Epithelial cell of proximal tubule (primary cell): ENCODE results near the gene GPR62. TPM values are rescaled to one million over a fixed set of nuclear protein-coding genes. Genes with fewer than 3 reads are reported as not detected.

Source experiments
- DNase-seq: peaks from one replicate; pipeline ENCODE4 v3.0.0-alpha.2; 2011; ENCODE audit warnings: low read depth
- H3K4me3 ChIP-seq: 2 replicates; pipeline ENCODE4 v1.5.1; 2011; ENCODE audit warnings: low read depth, mild to moderate bottlenecking, low read length
- total RNA-seq: library from RNA; depleted of rRNA; stranded (reverse); fragments of >200 nt; gene quantifications from 2 replicates; pipeline ENCODE4 v1.2.3, GENCODE V29; 2015
- TF ChIP-seq, protein P1 (sequence below): conservative IDR thresholded peaks from 2 replicates; pipeline ENCODE4 v1.5.1; 2012; ENCODE audit warnings: low read depth, mild to moderate bottlenecking, low read length

Gene GPR62
- total RNA-seq, 1 donor from 2014 or later: not detected

DNA sequence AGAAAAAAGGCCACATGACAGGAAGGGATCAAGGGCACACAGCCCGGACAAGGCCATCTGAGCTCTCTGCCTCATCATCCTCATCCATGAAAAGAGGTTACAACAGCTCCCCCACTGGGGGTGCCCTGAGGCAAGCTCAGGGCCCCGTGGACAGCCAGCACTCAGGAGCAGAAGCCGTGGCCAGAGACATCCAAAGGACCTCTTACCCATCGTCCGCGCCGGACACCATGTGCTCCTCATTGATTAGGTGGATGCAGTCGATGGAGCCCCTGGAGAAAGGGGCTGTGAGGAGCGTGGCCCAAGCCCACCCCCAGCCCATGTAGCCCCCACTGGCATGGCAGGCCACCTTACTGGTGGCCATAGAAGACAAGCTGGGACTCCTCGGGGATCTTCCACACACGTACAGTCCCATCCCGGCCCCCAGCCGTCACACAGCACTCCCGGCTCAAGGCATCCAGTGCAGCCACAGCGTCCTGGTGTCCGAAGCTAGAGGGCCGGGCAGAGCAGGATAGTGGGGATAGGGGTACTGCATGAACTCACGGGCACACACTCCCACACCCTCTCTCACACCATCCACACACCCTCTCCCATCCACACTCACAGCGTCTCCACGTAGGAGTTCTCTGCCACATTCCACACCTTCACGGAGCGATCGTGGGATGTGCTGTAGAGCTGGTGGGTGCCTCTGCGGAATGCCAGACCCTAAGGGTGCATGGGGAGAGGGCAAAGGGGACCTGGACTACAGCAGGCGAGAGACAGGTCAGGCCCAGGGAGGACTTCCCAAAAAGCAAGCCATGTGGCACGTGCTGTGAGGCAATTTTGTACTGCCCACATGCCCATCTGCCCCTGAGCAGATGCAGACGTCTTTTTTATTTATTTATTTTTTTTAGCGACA is 19.9 kb upstream of the GPR62 start:
- no peak for DNase-seq
- H3K4me3 ChIP-seq: no peak overlapping the region
- TF ChIP-seq, protein P1, sequence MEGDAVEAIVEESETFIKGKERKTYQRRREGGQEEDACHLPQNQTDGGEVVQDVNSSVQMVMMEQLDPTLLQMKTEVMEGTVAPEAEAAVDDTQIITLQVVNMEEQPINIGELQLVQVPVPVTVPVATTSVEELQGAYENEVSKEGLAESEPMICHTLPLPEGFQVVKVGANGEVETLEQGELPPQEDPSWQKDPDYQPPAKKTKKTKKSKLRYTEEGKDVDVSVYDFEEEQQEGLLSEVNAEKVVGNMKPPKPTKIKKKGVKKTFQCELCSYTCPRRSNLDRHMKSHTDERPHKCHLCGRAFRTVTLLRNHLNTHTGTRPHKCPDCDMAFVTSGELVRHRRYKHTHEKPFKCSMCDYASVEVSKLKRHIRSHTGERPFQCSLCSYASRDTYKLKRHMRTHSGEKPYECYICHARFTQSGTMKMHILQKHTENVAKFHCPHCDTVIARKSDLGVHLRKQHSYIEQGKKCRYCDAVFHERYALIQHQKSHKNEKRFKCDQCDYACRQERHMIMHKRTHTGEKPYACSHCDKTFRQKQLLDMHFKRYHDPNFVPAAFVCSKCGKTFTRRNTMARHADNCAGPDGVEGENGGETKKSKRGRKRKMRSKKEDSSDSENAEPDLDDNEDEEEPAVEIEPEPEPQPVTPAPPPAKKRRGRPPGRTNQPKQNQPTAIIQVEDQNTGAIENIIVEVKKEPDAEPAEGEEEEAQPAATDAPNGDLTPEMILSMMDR: no peak

DNA sequence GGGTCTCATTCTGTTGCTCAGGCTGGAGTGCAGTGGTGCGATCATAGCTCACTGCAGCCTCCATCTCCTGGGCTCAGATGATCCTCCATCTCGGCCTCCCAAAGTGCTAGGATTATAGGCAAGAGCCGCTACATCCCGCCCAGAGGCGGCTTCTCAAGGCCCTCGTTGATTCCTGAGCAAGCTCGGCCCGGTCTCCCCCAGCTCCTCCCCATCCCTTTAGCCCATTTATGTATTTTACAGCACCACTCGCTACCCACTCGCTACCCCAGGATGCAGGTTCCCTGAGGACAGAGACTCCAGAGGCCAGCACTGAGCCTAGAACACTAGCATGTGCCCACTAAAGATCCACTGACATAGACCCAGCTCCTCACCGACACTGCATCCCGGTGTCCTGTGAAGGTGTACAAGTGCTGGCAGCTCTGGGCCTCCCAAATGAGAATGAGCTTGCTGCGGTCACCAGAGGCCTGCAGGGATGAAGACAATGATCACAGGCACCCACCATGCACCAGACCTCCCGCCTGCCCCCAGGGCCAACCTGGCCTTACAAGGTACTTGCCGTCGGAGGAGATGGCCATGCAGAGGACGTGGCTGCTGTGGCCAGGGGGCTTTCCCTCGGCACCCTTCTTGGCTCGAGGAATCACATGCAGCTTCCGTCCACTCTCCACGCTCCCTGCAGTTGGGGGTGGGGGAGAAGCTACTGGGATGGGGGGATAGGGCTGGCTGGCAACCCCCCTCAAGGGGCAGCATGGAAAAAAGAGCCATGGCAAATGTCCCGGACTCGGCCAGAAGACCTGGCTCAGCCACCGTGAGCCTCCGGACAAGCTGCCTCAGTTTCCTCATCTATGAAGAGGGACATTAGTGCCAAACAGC is 19.1 kb upstream of the GPR62 start:
- TF ChIP-seq, protein P1: no peak
- no peak for DNase-seq
- H3K4me3 ChIP-seq: no peak overlapping the region

DNA sequence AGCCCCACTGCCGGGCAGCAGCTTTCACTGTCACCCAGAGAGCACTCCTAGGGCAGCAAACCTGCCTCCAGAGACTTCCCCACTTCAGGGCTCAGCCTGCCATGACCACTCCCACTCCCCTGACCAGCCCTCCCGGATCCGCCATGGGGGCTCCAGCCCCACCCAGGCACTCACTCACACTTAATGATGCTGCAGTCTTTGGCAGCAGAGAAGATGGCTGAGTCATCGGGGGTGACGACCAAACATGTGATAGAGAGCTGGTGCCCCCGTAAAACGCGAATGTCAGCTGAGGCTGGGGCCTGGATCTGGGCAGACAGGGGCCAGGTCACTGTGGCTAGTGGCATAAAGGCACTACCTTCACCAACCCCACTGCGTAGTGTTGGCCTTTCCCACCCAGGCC is 18.2 kb upstream of the GPR62 start:
- no peak for DNase-seq
- TF ChIP-seq, protein P1: no peak
- H3K4me3 ChIP-seq: no peak overlapping the region

DNA sequence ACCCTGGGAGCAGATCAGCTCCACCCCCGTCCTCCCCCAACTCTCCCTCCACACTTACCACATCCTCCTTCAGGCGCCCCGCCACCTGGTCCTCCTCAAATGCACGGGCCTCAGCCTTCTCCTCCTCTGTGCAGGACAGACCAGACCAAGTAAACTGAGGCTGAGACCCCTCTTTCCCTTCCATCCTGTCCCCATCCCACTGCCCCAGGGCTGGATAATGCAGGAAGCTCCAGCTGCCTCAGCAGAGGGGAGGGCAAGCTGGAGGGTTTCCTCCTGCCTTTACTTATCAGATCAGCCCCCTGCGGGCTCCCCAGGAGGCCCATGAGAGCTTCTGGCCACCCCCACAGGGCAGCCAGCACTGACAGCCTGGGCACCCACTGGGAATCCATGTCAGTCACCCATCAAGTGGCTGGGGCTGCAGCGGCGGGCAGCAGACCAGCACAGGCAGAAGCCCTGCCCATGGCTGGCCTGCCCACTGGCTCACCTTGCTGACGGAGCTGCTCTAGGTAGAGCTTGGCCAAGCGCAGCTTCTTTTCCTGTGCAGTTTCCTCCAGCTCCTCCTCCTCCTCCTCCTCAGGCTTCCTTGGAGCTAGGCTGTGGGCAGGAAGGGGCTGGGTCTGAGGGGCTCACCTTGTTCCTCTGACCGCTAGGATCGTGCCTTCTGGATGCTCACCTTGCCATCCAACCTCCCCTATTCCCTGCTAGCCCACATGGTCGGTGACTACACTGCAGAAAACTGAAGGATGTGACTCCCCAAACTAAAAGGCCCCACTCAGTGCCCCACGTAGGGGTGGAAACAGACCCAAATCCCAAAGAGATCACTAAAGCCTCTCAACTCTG is 17.4 kb upstream of the GPR62 start:
- TF ChIP-seq, protein P1: no peak
- H3K4me3 ChIP-seq: no peak overlapping the region
- DNase-seq: no peak

DNA sequence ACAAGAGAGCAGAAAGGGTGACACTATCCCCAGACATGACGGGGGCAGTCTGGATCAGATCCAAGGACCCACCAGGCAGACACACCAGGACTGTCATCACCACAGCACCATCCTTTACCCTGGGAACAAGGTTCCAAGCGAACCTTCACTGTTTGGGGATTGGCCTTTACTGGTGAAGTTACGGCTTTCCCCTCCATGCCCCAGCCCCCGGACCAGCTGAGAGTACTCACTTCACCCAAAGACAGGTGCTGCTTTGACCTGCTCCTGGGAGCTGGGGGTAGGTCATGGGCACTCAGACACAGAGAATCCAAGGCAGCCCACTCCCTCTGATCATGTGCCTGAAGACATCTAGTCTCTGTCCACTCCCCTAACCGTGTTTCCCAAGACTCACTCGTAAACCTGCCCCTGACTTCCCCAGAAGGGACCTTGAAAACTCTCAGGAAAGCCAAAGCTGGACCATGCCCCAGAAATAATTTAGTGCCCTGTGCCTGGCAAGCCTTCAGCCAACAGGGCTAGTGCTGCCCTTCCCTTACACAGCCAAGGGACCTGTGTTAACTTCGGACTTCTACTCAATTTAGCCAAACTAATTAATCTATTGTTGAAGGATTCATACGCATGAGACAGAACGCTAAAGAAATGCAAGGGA is 16.3 kb upstream of the GPR62 start:
- DNase-seq: no peak
- TF ChIP-seq, protein P1: no peak
- no peak overlapping the region for H3K4me3 ChIP-seq
